Nephron progenitor cell (in vitro differentiated cells): Measurements from ENCODE around the gene EMILIN2.

ENCODE experiments used
- DNase-seq: peaks from one replicate; pipeline ENCODE4 v3.0.0; 2021
- H3K27ac Mint-ChIP-seq: 2 replicates; pipeline ENCODE4 v1.8.0; 2021; ENCODE audit warnings: mild to moderate bottlenecking, moderate library complexity, mixed read lengths
- H3K27me3 Mint-ChIP-seq: 2 replicates; pipeline ENCODE4 v1.8.0; 2021; ENCODE audit warnings: mild to moderate bottlenecking, low read depth, mixed read lengths; ENCODE audit not compliant: poor library complexity
- H3K36me3 Mint-ChIP-seq: 2 replicates; pipeline ENCODE4 v1.8.0; 2021; ENCODE audit warnings: low read depth, mixed read lengths
- H3K4me1 Mint-ChIP-seq: 2 replicates; pipeline ENCODE4 v1.8.0; 2021; ENCODE audit warnings: mixed read lengths
- H3K4me3 Mint-ChIP-seq: 2 replicates; pipeline ENCODE4 v1.8.0; 2021; ENCODE audit warnings: mild to moderate bottlenecking, moderate library complexity, mixed read lengths
- H3K9me3 Mint-ChIP-seq: 2 replicates; pipeline ENCODE4 v1.8.0; 2021; ENCODE audit warnings: mild to moderate bottlenecking, moderate library complexity, mixed read lengths
- CTCF ChIP-seq: fragments of 200-600 bp; sonication (generic); IDR thresholded peaks from 2 replicates; pipeline ENCODE4 v1.5.0; 2021; ENCODE audit warnings: antibody characterized with exemption

Gene EMILIN2

GRCh38 chr18:2880473-2880872 is 33.7 kb downstream of the EMILIN2 start:
- DNase-seq = no peak
- Mint-ChIP-seq H3K9me3 (no peaks in the 10 kb centered on the region), H3K4me1 (peaks cover 44% of the 10 kb centered on the region), H3K27me3 (peaks cover 15% of the 10 kb centered on the region), H3K4me3 (no peak overlapping the region), H3K36me3 (no peaks in the 10 kb centered on the region), H3K27ac (no peak overlapping the region)
- TF ChIP-seq CTCF = no peak

GRCh38 chr18:2881088-2881839 is 34.5 kb downstream of the EMILIN2 start:
- no peak for TF ChIP-seq CTCF
- DNase-seq = peak; percentile 31
- no peak overlapping the region for H3K4me3 Mint-ChIP-seq
- H3K4me1 Mint-ChIP-seq = peaks cover 41% of the 10 kb centered on the region
- H3K27ac Mint-ChIP-seq = peak overlapping the region; percentile 84
- H3K9me3 Mint-ChIP-seq = peaks cover 1% of the 10 kb centered on the region
- H3K27me3 Mint-ChIP-seq = peaks cover 15% of the 10 kb centered on the region
- H3K36me3 Mint-ChIP-seq = peaks cover 4% of the 10 kb centered on the region

GRCh38 chr18:2881840-2882195 is 35.0 kb downstream of the EMILIN2 start:
- TF ChIP-seq CTCF = no peak
- Mint-ChIP-seq H3K4me3 (no peak overlapping the region), H3K4me1 (peaks cover 41% of the 10 kb centered on the region), H3K9me3 (peaks cover 7% of the 10 kb centered on the region), H3K36me3 (peaks cover 10% of the 10 kb centered on the region), H3K27me3 (peaks cover 15% of the 10 kb centered on the region), H3K27ac (peak overlapping the region; percentile 84)
- DNase-seq = no peak

- Mint-ChIP-seq H3K4me1 (peaks cover 41% of the 10 kb centered on the region), H3K9me3 (peaks cover 10% of the 10 kb centered on the region), H3K4me3 (no peak overlapping the region), H3K27me3 (peaks cover 15% of the 10 kb centered on the region), H3K27ac (peak overlapping the region; percentile 32), H3K36me3 (peaks cover 14% of the 10 kb centered on the region)
- no peak for TF ChIP-seq CTCF
- no peak for DNase-seq
Observed at GRCh38 chr18:2882201-2882600, 35.4 kb downstream of the EMILIN2 start.

- peaks cover 41% of the 10 kb centered on the region for H3K4me1 Mint-ChIP-seq
- no peak overlapping the region for H3K4me3 Mint-ChIP-seq
- H3K9me3 Mint-ChIP-seq = peaks cover 20% of the 10 kb centered on the region
- peak overlapping the region; percentile 96 for H3K27ac Mint-ChIP-seq
- H3K36me3 Mint-ChIP-seq = peaks cover 21% of the 10 kb centered on the region
- no peak for TF ChIP-seq CTCF
- peaks cover 18% of the 10 kb centered on the region for H3K27me3 Mint-ChIP-seq
- DNase-seq = no peak
Observed at GRCh38 chr18:2883076-2883735, 36.4 kb downstream of the EMILIN2 start.
